ENCODE measurements around the gene HORMAD1. TPM values are rescaled to one million over a fixed set of nuclear protein-coding genes. Genes with fewer than 3 reads are reported as not detected.

HORMAD1 gene
- total RNA-seq, 1 experiment from 2014 or later: not detected

DNA sequence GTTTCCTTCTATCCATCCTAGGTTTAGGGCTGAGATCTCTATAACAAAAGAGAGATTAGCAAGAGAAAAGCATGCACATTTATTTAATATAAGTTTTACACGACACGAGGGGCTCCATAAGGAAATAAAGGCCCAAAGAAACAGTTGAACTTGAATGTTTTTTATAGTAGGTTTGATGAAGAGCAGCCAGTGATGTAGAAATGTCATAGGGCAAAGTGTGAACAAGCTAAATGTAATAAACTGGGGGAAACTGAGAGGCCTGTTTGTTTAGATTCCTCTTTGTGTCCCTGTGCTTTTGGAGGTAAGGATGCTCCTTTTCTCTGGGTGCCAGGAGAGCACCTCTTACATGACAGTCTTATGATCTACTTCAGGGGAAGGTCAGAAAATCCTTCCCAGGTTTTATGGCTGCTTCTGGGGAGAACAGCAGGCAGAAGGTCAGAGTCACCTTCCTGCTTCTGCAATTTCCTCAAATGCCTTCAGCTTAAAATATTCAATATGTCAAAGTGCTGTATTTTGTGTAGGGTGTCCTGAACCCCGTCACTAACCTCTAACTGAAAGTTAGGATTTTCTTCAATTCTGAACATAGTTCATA is 9.5 kb upstream of the HORMAD1 start:
- Histone ChIP-seq H3F3A (ENCODE audit: insufficient read depth, low read depth) (no peaks in the 10 kb centered on the region), H3K79me2 (ENCODE audit: low read depth) (no peaks in the 10 kb centered on the region), H3K4me1 (replicated peaks; ENCODE audit: insufficient read depth) (no peaks in the 10 kb centered on the region), H3K9me2 (ENCODE audit: insufficient read depth) (no peaks in the 10 kb centered on the region), H4K20me1 (ENCODE audit: insufficient read depth) (no peaks in the 10 kb centered on the region), H3K4me2 (no peak overlapping the region), H2AFZ (no peak overlapping the region), H3K36me3 (ENCODE audit: low read depth) (no peaks in the 10 kb centered on the region), H3K9me3 (ENCODE audit: insufficient read depth, low read depth) (no peaks in the 10 kb centered on the region), H3K27ac (no peak overlapping the region), H3K27me3 (ENCODE audit: insufficient read depth, low read depth) (no peaks in the 10 kb centered on the region), H3K4me3 (no peak overlapping the region)
- no TSS peak for BruUV-seq (replicated peaks)
- no peak for TF ChIP-seq EZH2 (IDR thresholded peaks at IDR 0.05; ENCODE audit: low read depth)
- TF ChIP-seq, protein P1, sequence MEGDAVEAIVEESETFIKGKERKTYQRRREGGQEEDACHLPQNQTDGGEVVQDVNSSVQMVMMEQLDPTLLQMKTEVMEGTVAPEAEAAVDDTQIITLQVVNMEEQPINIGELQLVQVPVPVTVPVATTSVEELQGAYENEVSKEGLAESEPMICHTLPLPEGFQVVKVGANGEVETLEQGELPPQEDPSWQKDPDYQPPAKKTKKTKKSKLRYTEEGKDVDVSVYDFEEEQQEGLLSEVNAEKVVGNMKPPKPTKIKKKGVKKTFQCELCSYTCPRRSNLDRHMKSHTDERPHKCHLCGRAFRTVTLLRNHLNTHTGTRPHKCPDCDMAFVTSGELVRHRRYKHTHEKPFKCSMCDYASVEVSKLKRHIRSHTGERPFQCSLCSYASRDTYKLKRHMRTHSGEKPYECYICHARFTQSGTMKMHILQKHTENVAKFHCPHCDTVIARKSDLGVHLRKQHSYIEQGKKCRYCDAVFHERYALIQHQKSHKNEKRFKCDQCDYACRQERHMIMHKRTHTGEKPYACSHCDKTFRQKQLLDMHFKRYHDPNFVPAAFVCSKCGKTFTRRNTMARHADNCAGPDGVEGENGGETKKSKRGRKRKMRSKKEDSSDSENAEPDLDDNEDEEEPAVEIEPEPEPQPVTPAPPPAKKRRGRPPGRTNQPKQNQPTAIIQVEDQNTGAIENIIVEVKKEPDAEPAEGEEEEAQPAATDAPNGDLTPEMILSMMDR (conservative IDR thresholded peaks at IDR 0.05): no peak
- CTCF ChIA-PET: no interaction called here
- POLR2A ChIA-PET (ENCODE audit: unreplicated experiment): no interaction called here
- intact Hi-C loops (cut with micrococcal nuclease; ENCODE audit: unreplicated experiment): no loop called here
- no peak for DNase-seq

DNA sequence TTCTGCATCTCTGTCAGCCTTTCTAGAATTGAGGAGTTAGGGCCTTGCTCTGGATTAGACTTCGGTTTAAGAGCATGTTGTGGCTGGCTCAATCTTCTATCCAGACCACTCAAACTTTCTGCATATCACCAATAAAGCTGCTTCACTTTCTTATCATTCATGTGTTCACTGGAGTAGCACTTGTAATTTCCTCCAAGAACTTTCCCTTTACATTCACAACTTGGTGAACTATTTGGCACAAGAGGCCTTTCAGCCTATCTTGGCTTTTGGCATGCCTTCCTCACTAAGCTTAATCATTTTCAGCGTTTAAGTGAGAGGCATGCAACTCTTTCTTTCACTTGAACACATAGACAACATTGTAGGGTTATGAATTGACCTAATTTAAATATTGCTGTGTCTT is 3.6 kb upstream of the HORMAD1 start:
- no peaks in the 10 kb centered on the region for H3K9me2 ChIP-seq (ENCODE audit: insufficient read depth)
- ChIA-PET CTCF (no interaction called here), POLR2A (ENCODE audit: unreplicated experiment) (no interaction called here)
- no peaks in the 10 kb centered on the region for H3K4me1 ChIP-seq (replicated peaks; ENCODE audit: insufficient read depth)
- no peak overlapping the region for H3K4me2 ChIP-seq
- H3K27ac ChIP-seq: no peak overlapping the region
- H3K79me2 ChIP-seq (ENCODE audit: low read depth): no peaks in the 10 kb centered on the region
- H3K4me3 ChIP-seq: no peak overlapping the region
- H2AFZ ChIP-seq: no peak overlapping the region
- no TSS peak for BruUV-seq (replicated peaks)
- intact Hi-C loops (cut with micrococcal nuclease; ENCODE audit: unreplicated experiment): no loop called here
- H3K36me3 ChIP-seq (ENCODE audit: low read depth): no peaks in the 10 kb centered on the region
- H3K9me3 ChIP-seq (ENCODE audit: insufficient read depth, low read depth): no peaks in the 10 kb centered on the region
- no peak for DNase-seq
- no peak for TF ChIP-seq EZH2 (IDR thresholded peaks at IDR 0.05; ENCODE audit: low read depth)
- TF ChIP-seq, protein P1 (conservative IDR thresholded peaks at IDR 0.05): no peak
- no peaks in the 10 kb centered on the region for H3K27me3 ChIP-seq (ENCODE audit: insufficient read depth, low read depth)
- no peaks in the 10 kb centered on the region for H3F3A ChIP-seq (ENCODE audit: insufficient read depth, low read depth)
- H4K20me1 ChIP-seq (ENCODE audit: insufficient read depth): no peaks in the 10 kb centered on the region

DNA sequence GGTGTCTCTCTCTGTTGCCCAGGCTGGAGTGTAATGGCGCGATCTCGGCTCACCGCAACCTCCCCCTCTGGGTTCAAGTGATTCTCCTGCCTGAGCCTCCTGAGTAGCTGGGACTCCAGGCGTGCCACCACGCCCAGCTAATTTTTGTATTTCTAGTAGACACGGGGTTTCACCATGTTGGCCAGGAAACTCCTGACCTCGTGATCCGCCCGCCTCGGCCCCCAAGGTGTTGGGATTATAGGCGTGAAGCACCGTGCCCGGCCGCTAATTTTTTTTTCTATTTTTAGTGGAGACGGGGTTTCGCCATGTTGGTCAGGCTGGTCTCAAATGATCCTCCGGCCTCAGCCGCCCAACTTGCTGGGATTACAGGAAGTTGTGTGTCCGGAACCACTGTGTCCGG is 597 bp downstream of the HORMAD1 start:
- intact Hi-C loops (cut with micrococcal nuclease; ENCODE audit: unreplicated experiment): no loop called here
- CTCF ChIA-PET: no interaction called here
- no peak overlapping the region for H2AFZ ChIP-seq

More for the DNA sequence above, 597 bp downstream of the HORMAD1 start:
- DNase-seq: no peak
- Histone ChIP-seq H3K9me2 (ENCODE audit: insufficient read depth) (no peaks in the 10 kb centered on the region), H3K79me2 (ENCODE audit: low read depth) (no peaks in the 10 kb centered on the region), H3K4me2 (no peak overlapping the region), H3K27me3 (ENCODE audit: insufficient read depth, low read depth) (no peaks in the 10 kb centered on the region), H3K4me3 (no peak overlapping the region), H3K4me1 (replicated peaks; ENCODE audit: insufficient read depth) (no peaks in the 10 kb centered on the region), H3K36me3 (ENCODE audit: low read depth) (no peaks in the 10 kb centered on the region), H3K9me3 (ENCODE audit: insufficient read depth, low read depth) (no peaks in the 10 kb centered on the region), H4K20me1 (ENCODE audit: insufficient read depth) (no peaks in the 10 kb centered on the region), H3F3A (ENCODE audit: insufficient read depth, low read depth) (no peaks in the 10 kb centered on the region), H3K27ac (no peak overlapping the region)
- BruUV-seq (replicated peaks): no TSS peak
- TF ChIP-seq, protein P1 (conservative IDR thresholded peaks at IDR 0.05): no peak
- TF ChIP-seq EZH2 (IDR thresholded peaks at IDR 0.05; ENCODE audit: low read depth): no peak
- POLR2A ChIA-PET (ENCODE audit: unreplicated experiment): no interaction called here

All from PC-9 (cell line).